GM19463 (cell line): ENCODE data around the gene REV3L.
A peak's percentile ranks its signal among the peaks of the same experiment; 100 is the strongest.
"Not testable (repeated sequence)": the region's sequence is repeated elsewhere in the genome, so short reads cannot be mapped to it uniquely, and the experiment has no call there.

ENCODE experiments used
- ATAC-seq: cut with Tn5 transposase; IDR thresholded peaks from one replicate; pipeline ENCODE4 v1.9.1; 2021; ENCODE audit warnings: mild to moderate bottlenecking, moderate library complexity; ENCODE audit not compliant: unreplicated experiment

The REV3L gene

DNA sequence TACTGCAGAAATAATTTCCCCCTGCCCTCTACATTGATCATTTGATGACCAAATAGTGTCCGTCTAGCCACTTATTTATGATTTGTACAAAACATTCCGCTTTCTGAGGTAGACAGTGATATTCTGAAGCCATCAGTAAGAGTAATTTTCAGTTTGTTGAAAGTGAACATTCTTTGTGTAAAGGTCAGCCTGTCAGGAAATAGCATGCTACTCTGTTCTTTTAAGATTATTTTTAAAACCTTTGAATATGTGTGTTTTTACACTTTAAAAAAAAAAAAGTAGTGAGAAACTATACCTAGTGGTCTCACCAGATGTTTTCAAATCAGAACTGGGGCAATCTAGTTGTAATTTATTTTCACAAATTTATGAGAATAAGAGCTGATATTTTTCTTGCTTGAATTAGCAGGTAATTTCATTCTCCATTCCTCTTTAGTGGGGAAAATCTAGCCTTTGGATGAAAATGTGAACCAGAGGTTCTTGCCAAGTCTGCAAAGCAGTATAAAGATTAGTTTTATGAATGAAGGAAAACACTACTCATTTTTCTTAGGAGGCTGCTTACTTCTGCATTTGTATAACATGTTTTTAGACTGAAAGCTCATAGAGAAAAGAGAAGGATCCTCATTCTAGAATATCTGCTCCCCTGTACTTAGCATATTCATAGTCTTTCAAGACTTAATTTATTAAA lies 12.1 kb upstream of the REV3L start:
- no peak for ATAC-seq

- no peak for ATAC-seq
Measured at GRCh38 chr6:111492499-111492898, 9.5 kb upstream of the REV3L start.

GRCh38 chr6:111490067-111490466 lies 7.0 kb upstream of the REV3L start:
- no peak for ATAC-seq

GRCh38 chr6:111487661-111488060 lies 4.6 kb upstream of the REV3L start:
- ATAC-seq = peak; percentile 13

- no peak for ATAC-seq
Measured at GRCh38 chr6:111486921-111487320, 3.9 kb upstream of the REV3L start.

DNA sequence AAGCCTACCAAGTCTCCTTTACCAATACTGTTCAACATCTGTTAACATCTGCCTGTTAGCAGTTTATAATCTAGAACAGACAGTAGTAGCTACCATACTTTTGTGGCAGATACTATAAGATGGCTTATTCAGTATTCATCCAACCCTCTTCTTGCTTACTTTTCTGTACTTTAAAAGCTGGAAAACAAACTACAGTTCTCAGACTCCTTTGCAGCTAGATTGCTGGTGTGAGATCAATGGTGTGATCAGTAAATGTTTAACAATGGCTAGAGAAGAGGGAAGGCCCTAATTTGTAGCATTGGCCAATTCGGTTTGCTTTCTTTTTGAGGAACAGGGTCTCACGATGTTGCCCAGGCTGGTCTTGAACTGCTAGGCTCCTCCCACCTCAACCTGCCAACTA lies 3.5 kb upstream of the REV3L start:
- no peak for ATAC-seq

- ATAC-seq = no peak
Measured at GRCh38 chr6:111485342-111485741, 2.3 kb upstream of the REV3L start.

GRCh38 chr6:111484633-111484930 lies 1.6 kb upstream of the REV3L start:
- no peak for ATAC-seq

GRCh38 chr6:111483736-111484632 lies 966 bp upstream of the REV3L start:
- peak; percentile 53 for ATAC-seq

GRCh38 chr6:111482188-111482958 lies 645 bp downstream of the REV3L start:
- ATAC-seq = peak; percentile 7

- no peak for ATAC-seq
Measured at GRCh38 chr6:111481836-111482187, 1.2 kb downstream of the REV3L start.

- ATAC-seq = no peak
Measured at GRCh38 chr6:111480988-111481822, 1.8 kb downstream of the REV3L start.

DNA sequence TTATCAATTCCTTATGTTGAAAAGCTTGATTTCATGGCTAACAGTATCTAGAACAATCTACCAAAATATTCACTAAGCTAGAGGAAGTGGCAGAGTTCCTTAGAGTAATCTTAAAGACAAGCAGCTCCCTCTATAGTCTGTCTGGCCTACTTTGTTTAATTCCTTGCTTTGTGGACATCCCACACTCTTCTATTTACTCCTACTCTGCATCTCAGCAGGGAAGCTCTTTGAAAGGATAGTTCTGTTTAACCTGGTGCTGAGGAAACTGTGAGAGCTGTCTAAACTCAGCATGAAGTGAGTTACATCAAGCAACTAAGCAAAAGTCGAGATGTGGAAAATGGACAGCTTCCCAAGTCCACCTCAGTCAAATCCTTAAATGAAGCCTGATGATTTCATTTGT lies 4.3 kb downstream of the REV3L start:
- ATAC-seq = peak; percentile 16

DNA sequence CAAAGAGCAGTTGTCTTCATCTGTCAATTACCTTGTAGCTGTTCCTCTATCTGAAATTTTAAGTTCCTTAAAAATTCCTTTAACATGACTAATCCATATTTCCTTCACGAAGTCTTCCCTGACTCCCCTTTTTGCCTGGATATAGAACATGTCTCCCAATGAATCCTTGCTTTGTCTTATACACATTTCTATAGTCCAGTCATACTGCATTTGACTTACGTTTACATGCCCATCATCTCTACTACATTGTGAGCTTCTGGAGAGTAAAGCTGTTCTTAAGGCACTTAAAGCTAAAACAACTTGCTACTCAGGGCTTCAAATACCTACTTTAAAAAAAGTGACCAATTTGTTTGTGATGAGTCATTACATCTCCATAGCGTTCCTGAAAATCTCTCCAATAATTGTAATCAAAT lies 4.9 kb downstream of the REV3L start:
- no peak for ATAC-seq

DNA sequence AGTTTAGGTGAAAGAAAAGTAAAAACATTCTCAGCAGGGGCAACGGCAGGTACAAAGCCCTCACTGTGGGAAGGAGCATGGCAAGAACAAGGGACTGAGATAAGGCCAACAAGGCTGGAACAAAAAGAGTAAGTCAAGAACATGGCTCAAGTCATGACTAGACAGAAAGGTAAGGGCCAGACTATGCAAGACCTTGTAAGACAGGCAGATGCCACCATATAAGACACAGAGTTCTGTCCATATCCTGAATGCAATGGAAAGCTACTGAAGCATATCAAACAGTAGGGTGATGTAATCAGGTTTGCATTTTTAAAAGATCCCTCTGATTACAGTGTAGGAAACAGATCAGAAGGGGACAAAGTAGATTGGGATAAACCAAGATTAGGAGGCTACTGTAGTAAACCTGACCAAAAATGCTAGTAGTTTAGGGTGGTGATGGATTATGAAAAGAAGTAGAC lies 5.5 kb downstream of the REV3L start:
- peak; percentile 35 for ATAC-seq

DNA sequence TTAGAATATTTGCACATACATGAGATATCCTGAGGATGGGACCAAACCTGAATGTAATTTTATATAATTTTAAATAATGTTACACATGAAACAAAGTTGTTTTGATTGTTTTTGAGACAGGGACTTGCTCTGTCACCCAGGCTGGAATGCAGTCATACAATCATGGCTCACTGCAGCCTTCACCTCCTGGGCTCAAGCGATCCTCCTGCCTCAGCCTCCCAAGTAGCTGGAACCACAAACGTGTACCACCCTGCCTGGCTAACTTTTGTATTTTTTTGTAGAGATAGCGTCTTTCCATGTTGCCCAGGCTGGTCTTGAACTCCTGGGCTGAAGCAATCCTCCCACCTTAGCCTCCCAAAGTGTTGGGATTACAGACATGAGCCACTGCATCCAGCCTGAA lies 7.0 kb downstream of the REV3L start:
- not testable (repeated sequence) for ATAC-seq

- ATAC-seq = no peak
Measured at GRCh38 chr6:111474771-111475170, 8.2 kb downstream of the REV3L start.

GRCh38 chr6:111474106-111474505 lies 8.9 kb downstream of the REV3L start:
- ATAC-seq = no peak

DNA sequence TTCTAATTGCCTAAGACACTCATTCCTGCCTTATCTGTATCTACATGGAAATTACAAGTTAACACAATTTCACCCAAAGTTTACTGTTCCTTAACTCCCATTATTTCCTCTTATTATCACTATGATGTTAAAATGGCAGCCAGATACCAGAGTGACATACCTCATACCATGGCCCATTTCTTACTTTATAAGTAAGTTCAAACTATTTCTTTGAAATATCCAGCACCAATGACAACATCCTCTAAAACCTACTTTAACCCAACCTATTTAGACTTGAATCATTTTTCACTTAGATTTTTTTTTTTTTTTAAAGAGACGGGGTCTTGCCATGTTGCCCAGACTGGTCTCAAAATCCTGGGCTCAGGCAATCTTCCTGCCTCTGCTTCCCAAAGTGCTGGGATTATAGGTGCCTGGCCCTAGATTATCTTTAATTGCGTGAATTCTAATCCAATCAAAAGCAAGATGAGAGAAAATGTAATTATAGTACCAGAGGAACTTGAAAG lies 10.0 kb downstream of the REV3L start:
- ATAC-seq = no peak

GRCh38 chr6:111471958-111472357 lies 11.1 kb downstream of the REV3L start:
- ATAC-seq = no peak

DNA sequence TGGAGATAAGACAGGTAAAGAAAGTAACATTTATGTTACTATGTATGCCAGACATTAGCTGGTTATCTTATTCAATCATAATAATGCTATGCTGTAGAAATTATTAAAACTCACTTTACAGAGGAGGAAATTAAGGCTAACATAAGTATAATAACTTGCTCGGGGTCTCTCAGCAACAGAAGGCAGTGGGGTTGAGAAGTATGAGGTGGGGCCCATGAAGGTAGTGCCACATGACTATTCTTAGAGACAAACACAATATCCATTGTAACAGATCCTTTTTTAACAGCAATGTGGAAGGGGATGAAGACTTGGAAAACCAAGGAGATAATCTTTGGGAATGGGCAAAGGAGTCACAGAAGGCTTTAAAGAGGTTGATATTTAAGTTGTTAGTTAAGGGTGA lies 11.5 kb downstream of the REV3L start:
- no peak for ATAC-seq
